ENCODE data around the gene SRP68.

The SRP68 gene

GRCh38 chr17:76002100-76002499, 70.2 kb downstream of the SRP68 start:
- TF ChIP-seq, protein P1, sequence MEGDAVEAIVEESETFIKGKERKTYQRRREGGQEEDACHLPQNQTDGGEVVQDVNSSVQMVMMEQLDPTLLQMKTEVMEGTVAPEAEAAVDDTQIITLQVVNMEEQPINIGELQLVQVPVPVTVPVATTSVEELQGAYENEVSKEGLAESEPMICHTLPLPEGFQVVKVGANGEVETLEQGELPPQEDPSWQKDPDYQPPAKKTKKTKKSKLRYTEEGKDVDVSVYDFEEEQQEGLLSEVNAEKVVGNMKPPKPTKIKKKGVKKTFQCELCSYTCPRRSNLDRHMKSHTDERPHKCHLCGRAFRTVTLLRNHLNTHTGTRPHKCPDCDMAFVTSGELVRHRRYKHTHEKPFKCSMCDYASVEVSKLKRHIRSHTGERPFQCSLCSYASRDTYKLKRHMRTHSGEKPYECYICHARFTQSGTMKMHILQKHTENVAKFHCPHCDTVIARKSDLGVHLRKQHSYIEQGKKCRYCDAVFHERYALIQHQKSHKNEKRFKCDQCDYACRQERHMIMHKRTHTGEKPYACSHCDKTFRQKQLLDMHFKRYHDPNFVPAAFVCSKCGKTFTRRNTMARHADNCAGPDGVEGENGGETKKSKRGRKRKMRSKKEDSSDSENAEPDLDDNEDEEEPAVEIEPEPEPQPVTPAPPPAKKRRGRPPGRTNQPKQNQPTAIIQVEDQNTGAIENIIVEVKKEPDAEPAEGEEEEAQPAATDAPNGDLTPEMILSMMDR (IDR thresholded peaks at IDR 0.05; ENCODE audit: insufficient read depth, low read depth, low read length, missing control alignments) = no peak
- DNase-seq (ENCODE audit: low read depth) = no peak
- H3K4me3 ChIP-seq (ENCODE audit: low read length) = no peak overlapping the region

DNA sequence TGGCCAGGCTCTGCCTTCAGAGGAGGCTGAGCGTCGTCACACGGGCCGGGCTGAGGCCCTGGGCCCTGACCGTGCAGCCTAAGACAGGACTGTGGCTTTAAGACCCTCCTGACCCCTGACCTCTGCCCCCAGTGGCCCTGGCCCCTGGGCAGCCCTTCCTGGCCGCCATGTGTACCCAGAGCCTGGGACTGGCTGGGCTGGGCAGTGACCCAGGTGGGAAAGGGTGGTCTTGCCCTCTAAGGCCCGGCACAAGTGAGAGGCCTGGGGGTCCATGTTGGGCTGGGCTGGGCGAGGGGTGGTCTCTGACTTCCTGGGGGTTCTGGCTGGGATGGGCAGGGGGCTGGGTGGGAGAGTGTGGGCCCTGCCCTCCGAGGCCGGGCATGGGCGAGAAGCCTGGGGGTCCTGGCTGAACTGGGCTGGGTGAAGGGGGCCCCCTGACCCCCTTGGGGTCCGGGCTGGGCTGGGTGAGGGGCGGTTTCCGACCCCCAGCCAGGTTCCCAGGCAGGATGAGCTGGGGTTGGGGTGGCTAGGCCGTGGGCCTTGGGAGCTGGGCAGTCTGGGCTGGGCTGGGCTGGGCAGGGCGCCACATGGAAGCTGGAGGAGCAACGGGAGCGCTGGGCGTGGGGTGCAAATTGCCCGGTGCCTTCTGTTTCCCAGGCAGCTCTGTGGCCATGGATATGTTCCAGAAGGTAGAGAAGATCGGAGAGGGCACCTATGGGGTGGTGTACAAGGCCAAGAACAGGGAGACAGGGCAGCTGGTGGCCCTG, 71.4 kb downstream of the SRP68 start, which contains the start of gene CDK3:
Gene CDK3, plus strand, starts transcription at position 101 of the 767 bp plus-strand sequence. Its CDS starts 571 bp downstream, at position 672.
- no peak within 1 kb of the TSS for H3K4me3 ChIP-seq (ENCODE audit: low read length)
- no peak for DNase-seq (ENCODE audit: low read depth)
- TF ChIP-seq, protein P1 (IDR thresholded peaks at IDR 0.05; ENCODE audit: insufficient read depth, low read depth, low read length, missing control alignments) = no peak

DNA sequence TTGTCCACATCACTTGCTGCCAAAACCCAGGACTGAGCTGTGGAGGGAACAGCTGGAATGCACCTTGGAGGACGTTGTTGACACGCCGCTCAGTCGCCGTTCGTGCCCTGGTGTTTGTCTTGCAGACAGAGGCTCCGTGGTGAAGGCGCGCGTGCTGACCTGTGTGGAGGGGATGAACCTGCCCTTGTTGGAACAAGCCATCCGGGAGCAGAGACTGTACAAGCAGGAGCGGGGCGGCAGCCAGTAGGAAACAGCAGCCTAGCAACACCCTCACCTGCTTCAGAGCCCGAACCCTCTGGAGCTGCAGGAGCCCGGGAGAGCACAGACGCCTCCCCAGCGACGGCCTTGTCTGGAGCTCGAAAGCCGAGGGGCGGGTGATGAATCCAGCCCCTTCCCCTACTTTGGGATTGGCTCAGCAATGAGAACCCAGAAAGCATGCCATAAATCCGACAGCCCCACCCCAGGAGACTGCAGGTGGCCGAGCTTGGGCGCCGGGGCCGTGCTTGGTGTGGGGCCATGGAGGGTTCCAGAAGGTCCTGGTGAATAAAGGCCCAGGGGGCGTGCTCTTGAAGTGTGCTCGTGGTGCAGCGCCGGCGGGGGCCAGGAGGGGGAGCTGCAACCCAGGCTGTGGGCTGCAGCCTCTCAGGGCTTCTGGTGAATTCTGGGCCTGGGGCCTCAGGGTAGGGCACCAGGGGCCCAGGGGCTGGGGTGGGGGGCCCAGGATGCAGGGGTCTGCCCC, 72.1 kb downstream of the SRP68 start:
- peak; percentile 67 for DNase-seq (ENCODE audit: low read depth)
- H3K4me3 ChIP-seq (ENCODE audit: low read length) = no peak overlapping the region
- TF ChIP-seq, protein P1 (IDR thresholded peaks at IDR 0.05; ENCODE audit: insufficient read depth, low read depth, low read length, missing control alignments) = peak; percentile 77

GRCh38 chr17:75998327-75998795, 74.0 kb downstream of the SRP68 start:
- no peak overlapping the region for H3K4me3 ChIP-seq (ENCODE audit: low read length)
- peak; percentile 48 for DNase-seq (ENCODE audit: low read depth)
- TF ChIP-seq, protein P1 (IDR thresholded peaks at IDR 0.05; ENCODE audit: insufficient read depth, low read depth, low read length, missing control alignments) = no peak

- DNase-seq (ENCODE audit: low read depth) = peak; percentile 96
- no peak overlapping the region for H3K4me3 ChIP-seq (ENCODE audit: low read length)
- TF ChIP-seq, protein P1 (IDR thresholded peaks at IDR 0.05; ENCODE audit: insufficient read depth, low read depth, low read length, missing control alignments) = no peak
Measured at GRCh38 chr17:75996665-75997590, 75.4 kb downstream of the SRP68 start.

- H3K4me3 ChIP-seq (ENCODE audit: low read length) = no peak overlapping the region
- TF ChIP-seq, protein P1 (IDR thresholded peaks at IDR 0.05; ENCODE audit: insufficient read depth, low read depth, low read length, missing control alignments) = no peak
- DNase-seq (ENCODE audit: low read depth) = no peak
Measured at GRCh38 chr17:75995385-75995925, 76.9 kb downstream of the SRP68 start.

All from epithelial cell of esophagus (primary cell).